Activated naive CD4-positive, alpha-beta T cell treated with Interleukin-2 at 50 U/mL for 16 hours (primary cell): ENCODE data around the gene PLD6.

Source experiments
- DNase-seq: peaks from one replicate; pipeline ENCODE4 v3.0.0-alpha.2; 2020

The PLD6 gene

GRCh38 chr17:17153071-17153470, 53.1 kb downstream of the PLD6 start:
- DNase-seq, result no peak

DNA sequence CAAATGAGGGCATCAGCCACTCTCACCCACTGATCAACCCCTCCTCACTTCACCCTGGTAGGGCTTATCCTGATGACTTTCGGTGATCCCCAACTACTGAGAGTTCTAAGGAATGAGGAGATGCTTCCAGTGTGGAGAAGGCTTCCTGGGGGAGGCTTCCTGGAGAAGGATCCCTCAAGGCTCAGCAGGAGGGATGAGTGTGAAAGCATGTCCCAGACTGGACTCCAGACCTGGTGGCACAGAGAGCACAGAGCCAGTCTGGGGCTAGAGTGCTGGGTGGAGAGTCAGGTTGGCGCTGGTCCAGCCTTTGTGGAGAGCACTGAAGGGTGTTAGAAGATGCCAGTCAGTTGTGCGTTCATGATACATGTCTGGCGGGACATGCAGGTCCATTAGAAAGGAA, 53.7 kb downstream of the PLD6 start:
- DNase-seq, result no peak

GRCh38 chr17:17151962-17152361, 54.2 kb downstream of the PLD6 start:
- DNase-seq, result peak; percentile 43

GRCh38 chr17:17151541-17151940, 54.6 kb downstream of the PLD6 start:
- DNase-seq, result no peak

DNA sequence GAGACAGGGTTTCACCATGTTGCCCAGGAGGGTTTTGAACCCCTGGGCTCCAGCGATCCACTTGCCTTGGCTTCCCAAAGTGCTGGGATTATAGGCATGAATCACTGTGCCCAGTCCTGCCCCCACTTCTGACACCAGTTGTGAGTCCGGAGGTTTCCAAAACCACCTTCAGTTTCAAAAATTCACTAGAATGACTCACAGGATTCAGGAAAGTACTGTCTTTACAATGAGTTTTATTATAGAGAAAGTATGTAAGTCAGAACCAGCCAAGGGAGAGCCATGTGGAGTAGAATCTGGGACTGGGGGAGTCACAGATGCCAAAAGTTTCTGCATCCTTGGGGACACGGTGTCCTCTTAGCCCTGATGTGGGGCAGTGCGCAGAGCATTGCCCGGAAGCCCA, 55.1 kb downstream of the PLD6 start:
- DNase-seq, result peak; percentile 36
